ENCODE results near the gene MRTO4.
"Not testable (repeated sequence)": the region's sequence is repeated elsewhere in the genome, so short reads cannot be mapped to it uniquely, and the experiment has no call there.

The MRTO4 gene

GRCh38 chr1:19251305-19252196 is at the start of gene MRTO4, which contains the start of gene EMC1:
Gene MRTO4, plus strand, starts transcription at chr1:19251805. Its CDS starts 31 bp downstream, at chr1:19251836.
Gene EMC1, minus strand, starts transcription at chr1:19251524. Its CDS starts 15 bp downstream, at chr1:19251509.
- DNase-seq = peak; percentile 84 to 91

GRCh38 chr1:19202396-19202795 is 49.2 kb upstream of the MRTO4 start:
- DNase-seq = no peak

- DNase-seq = no peak
Measured at GRCh38 chr1:19203440-19203839, 48.2 kb upstream of the MRTO4 start.

- peak; percentile 36 to 44 for DNase-seq
Measured at GRCh38 chr1:19204446-19205266, 46.9 kb upstream of the MRTO4 start.

GRCh38 chr1:19205403-19205802 is 46.2 kb upstream of the MRTO4 start:
- no peak for DNase-seq

GRCh38 chr1:19205845-19206244 is 45.8 kb upstream of the MRTO4 start:
- no peak for DNase-seq

GRCh38 chr1:19206947-19207346 is 44.7 kb upstream of the MRTO4 start:
- DNase-seq = no peak

- DNase-seq = peak in 1 of 2 donors; percentile 9
Measured at GRCh38 chr1:19208710-19209438, 42.7 kb upstream of the MRTO4 start.

GRCh38 chr1:19209439-19209989 is 42.1 kb upstream of the MRTO4 start:
- DNase-seq = peak; percentile 80 to 82

GRCh38 chr1:19209990-19210771 is 41.4 kb upstream of the MRTO4 start, which contains the start of gene UBR4:
Gene UBR4, minus strand, starts transcription at chr1:19210266. Its CDS starts 18 bp downstream, at chr1:19210248.
- peak; percentile 91 to 98 for DNase-seq

GRCh38 chr1:19210772-19211549 is 40.6 kb upstream of the MRTO4 start:
- DNase-seq = peak; percentile 10 to 25

GRCh38 chr1:19212167-19212566 is 39.4 kb upstream of the MRTO4 start:
- DNase-seq = no peak

- DNase-seq = no peak
Measured at GRCh38 chr1:19213580-19213979, 38.0 kb upstream of the MRTO4 start.

GRCh38 chr1:19216585-19216984 is 35.0 kb upstream of the MRTO4 start:
- DNase-seq = not testable (repeated sequence)

- no peak for DNase-seq
Measured at GRCh38 chr1:19219451-19219850, 32.2 kb upstream of the MRTO4 start.

- DNase-seq = no peak
Measured at GRCh38 chr1:19220080-19220846, 31.3 kb upstream of the MRTO4 start.

- DNase-seq = no peak
Measured at GRCh38 chr1:19220991-19221390, 30.6 kb upstream of the MRTO4 start.

- DNase-seq = no peak
Measured at GRCh38 chr1:19222573-19222972, 29.0 kb upstream of the MRTO4 start.

GRCh38 chr1:19222979-19223824 is 28.4 kb upstream of the MRTO4 start:
- no peak for DNase-seq
